Neural cell (in vitro differentiated cells): ENCODE measurements around the gene EYS.

Experiments
- CTCF ChIP-seq: fragments of 450-650 bp; IDR thresholded peaks from 2 replicates; pipeline ENCODE4 v1.5.1; 2014; ENCODE audit warnings: antibody characterized with exemption, mild to moderate bottlenecking, moderate library complexity; ENCODE audit not compliant: poor library complexity, severe bottlenecking
- EP300 ChIP-seq: fragments of 450-650 bp; conservative IDR thresholded peaks from 2 replicates; pipeline ENCODE4 v1.6.1; 2014; ENCODE audit warnings: antibody characterized with exemption, mild to moderate bottlenecking, moderate library complexity; ENCODE audit not compliant: poor library complexity, severe bottlenecking
- EZH2 ChIP-seq: fragments of 200-600, 300-800 bp; shearing (Covaris generic), sonication (generic); IDR thresholded peaks from 2 replicates; pipeline ENCODE4 v1.6.1; 2014; ENCODE audit warnings: antibody characterized with exemption, low read length, borderline replicate concordance, mild to moderate bottlenecking; ENCODE audit not compliant: insufficient read depth, poor library complexity, severe bottlenecking
- RAD21 ChIP-seq: fragments of 450-650 bp; conservative IDR thresholded peaks from 2 replicates; pipeline ENCODE4 v1.6.1; 2014; ENCODE audit warnings: antibody characterized with exemption, mild to moderate bottlenecking, moderate library complexity
- TAF1 ChIP-seq: IDR thresholded peaks from 2 replicates; pipeline ENCODE4 v1.6.1; 2012; ENCODE audit warnings: low read depth

- TF ChIP-seq EP300 (no peak), CTCF (no peak), RAD21 (no peak), TAF1 (no peak), EZH2 (no peak)
These were observed 1721.8 kb downstream of the EYS start for GRCh38 chr6:63985223-63985622.
